Heart right ventricle (tissue), 16 donors: Measurements from ENCODE around the gene HSPG2. TPM values are rescaled to one million over a fixed set of nuclear protein-coding genes. Genes with fewer than 3 reads are reported as not detected.
A peak's percentile ranks its signal among the peaks of the same experiment; 100 is the strongest.

Experiments
- ATAC-seq, 8 donors: fragments of 200-7000 bp; cut with Tn5 transposase; one replicate each; pipeline ENCODE4 v1.9.1; 2020; ENCODE audit warnings: mild to moderate bottlenecking in 8 of 8, moderate library complexity in 8 of 8, moderate number of reproducible peaks in 1 of 8
- DNase-seq, 2 donors: peaks; one replicate each; pipeline ENCODE4 v3.0.0-alpha.2; 2020
- H3K27ac ChIP-seq, 10 donors: fragments of 200-600 bp; sonication (generic) in 2 of 10; one replicate each; pipeline versions ENCODE4 v1.5.0 to v1.8.0; 2020 to 2022; ENCODE audit warnings: mild to moderate bottlenecking in 3 of 10
- H3K27me3 ChIP-seq, 7 donors: fragments of 200-600 bp; one replicate each; pipeline ENCODE4 v1.8.0; 2021 to 2022; ENCODE audit warnings: mild to moderate bottlenecking in 2 of 7
- H3K36me3 ChIP-seq, 9 donors: fragments of 200-600 bp; sonication (generic) in 1 of 9; one replicate each; pipeline versions ENCODE4 v1.5.0 to v1.8.0; 2020 to 2022; ENCODE audit warnings: mild to moderate bottlenecking in 2 of 9
- H3K4me1 ChIP-seq, 9 donors: fragments of 200-600 bp; sonication (generic) in 1 of 9; one replicate each; pipeline versions ENCODE4 v1.5.0 to v1.8.0; 2020 to 2022; ENCODE audit warnings: mild to moderate bottlenecking in 4 of 9
- H3K4me3 ChIP-seq, 10 donors: fragments of 200-600 bp; sonication (generic) in 2 of 10; one replicate each; pipeline versions ENCODE4 v1.5.0 to v1.8.0; 2020 to 2022; ENCODE audit warnings: mild to moderate bottlenecking in 7 of 10, moderate library complexity in 2 of 10
- H3K9me3 ChIP-seq, 11 donors: fragments of 200-600 bp in 10 of 11; sonication (generic) in 2 of 11; one replicate each; pipeline versions ENCODE4 v1.5.0 to v1.8.0; 2013 to 2022; ENCODE audit warnings: mild to moderate bottlenecking in 2 of 11, control low read depth in 1 of 11, moderate library complexity in 1 of 11
- CTCF ChIP-seq, 9 donors: fragments of 200-600 bp; sonication (generic) in 2 of 9; IDR thresholded peaks; one replicate each; pipeline versions ENCODE4 v1.5.0 to v1.8.0; 2021 to 2022; ENCODE audit warnings: antibody characterized with exemption in 9 of 9, mild to moderate bottlenecking in 5 of 9, moderate library complexity in 1 of 9
- WGBS, 2 donors: extraction: QIAGEN DNeasy Blood & Tissue Kit; methylation state at CpG; one replicate each; pipeline ENCODE4 v1.1.7; 2013; ENCODE audit warnings: inconsistent platforms in 1 of 2; 5-methylcytosine and 5-hydroxymethylcytosine counted together
- intact Hi-C, 10 donors: fragments of 100-400 bp; cut with DNase I; formaldehyde crosslinking; loops; one replicate each; pipeline versions ENCODE4 v1.11.1 to v1.14.2; 2022
- polyA plus RNA-seq, 2 donors: library from polyadenylated mRNA; stranded (reverse); fragments of 200-250 nt; gene quantifications; one replicate each; pipeline ENCODE4 v1.2.3, GENCODE V29; 2013
- total RNA-seq, 10 donors: library from RNA; stranded (reverse); fragmentation: NEBNext Ultra II Directional in 3 of 10; extraction: Animal tissue kit (Norgen Biotek cat#: 25700) in 3 of 10; gene quantifications; one replicate each; pipeline versions ENCODE4 v1.2.1 to v1.2.4, GENCODE V29; 2021 to 2023
- donor health status: Arrhythmogenic right ventricular cardiomyopathy.
- donor health status: ischemic (EF 13 %, LVEDD 7.1; RV severe dilation, severe dysfunction).
- donor health status: healthy with polysubstance abuse.
- donor health status: DM: no; HTN: yes; CAD: no.
- donor health status: DM: no; HTN: no; CAD: no.
- donor health status: ischemic (EF 25% LVEDD 6.9; RV normal size, moderate dysfunction).
- donor health status: ischemic (EF 25% LVEDD 5.7; RV mildly dilated, moderate dysfunction).
- donor health status: healthy.
- donor health status: DM: yes; HTN: yes; CAD: no.
- donor health status: Ischemic cardiomyopathy.
- donor health status: ischemic (EF 35%, LVEDD 5.7; RV mildly dilated, moderate dysfunction).
- donor health status: nonischemic (EF 11% LVEDD 7.7; RV severe dilation, severe dysfunction).
- donor health status: DM: yes; HTN: yes; CAD: no.
- donor health status: PGD.
- donor health status: ischemic (EF 29% LVEDD 5.4; RV normal size, mild dysfunction).
- donor health status: nonischemic (EF 23%, LVEDD 6.1; RV moderate dilation, normal function).

Gene HSPG2
- total and polyA plus RNA-seq, 12 donors = 221 to 508 (median 310) TPM

DNA sequence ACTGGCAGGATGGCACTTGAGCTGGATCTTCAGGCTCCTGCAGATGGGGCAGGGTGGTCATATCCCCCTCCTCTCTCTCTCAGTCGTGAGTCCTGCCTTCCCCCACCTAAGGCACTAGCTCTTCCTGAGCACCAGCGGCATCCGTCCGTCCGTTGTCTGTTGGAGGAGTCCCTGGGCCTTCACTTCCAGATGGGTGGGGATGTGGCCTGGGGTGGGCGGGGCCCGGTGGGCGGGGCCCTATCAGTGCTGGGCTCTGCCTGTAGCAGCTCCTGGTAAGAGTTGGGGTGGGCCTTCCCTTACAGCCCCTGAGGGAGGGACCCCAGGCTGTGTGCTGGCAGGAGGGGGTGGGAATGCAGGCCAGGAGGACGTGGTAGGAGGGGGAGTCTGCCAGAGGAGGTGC, 114.8 kb downstream of the HSPG2 start:
- WGBS, 2 donors = 51% methylated on average over 9 of the region's 9 CpGs
- TF ChIP-seq CTCF (IDR thresholded peaks at IDR 0.05) = no peak
- H3K4me1 ChIP-seq = peaks cover 0 to 17% (median 4%) of the 10 kb centered on the region in 9 donors
- ATAC-seq (peak; percentile 4 to 39 (median 32)), DNase-seq (no peak)
- intact Hi-C loops = no loop called here
- H3K27me3 ChIP-seq = no peaks in the 10 kb centered on the region
- no peak overlapping the region for H3K27ac ChIP-seq
- no peak overlapping the region for H3K4me3 ChIP-seq
- no peaks in the 10 kb centered on the region for H3K9me3 ChIP-seq
- peaks cover 4 to 75% (median 58%) of the 10 kb centered on the region in 9 donors for H3K36me3 ChIP-seq

DNA sequence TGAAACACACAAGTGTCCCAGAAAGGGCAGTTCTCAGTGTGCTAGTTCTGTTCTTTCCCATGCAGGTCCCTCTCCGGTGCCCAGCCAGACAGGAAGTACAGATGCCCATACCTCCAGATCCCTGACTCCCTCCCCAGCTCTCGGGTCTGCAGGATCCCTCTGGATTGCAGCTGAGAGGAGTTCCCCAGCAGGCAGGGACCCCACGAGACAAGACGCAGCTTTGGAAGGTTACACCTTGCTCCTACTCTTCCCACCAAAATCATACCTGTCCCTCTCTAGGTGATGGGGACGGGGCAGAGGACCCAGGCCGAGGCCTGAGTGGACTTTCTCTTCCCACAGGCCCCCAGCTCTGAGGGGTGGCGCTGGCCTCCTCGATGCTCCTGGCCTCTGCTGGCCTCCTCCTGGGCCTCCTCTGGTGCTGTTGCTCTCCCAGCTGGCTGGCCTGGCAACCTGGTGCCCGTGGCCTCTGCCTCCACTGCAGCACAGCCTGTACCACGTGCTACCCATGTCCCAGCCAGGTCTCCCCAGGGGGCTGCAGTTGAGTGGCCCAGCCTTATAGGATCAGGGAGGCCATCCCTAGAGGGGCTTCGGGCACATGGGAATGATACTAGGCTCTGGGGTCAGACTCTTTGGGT, 115.6 kb downstream of the HSPG2 start:
- Histone ChIP-seq H3K36me3 (peaks cover 0 to 66% (median 50%) of the 10 kb centered on the region in 9 donors), H3K27ac (no peak overlapping the region), H3K27me3 (no peaks in the 10 kb centered on the region), H3K9me3 (no peaks in the 10 kb centered on the region), H3K4me3 (no peak overlapping the region), H3K4me1 (peaks cover 0 to 17% (median 4%) of the 10 kb centered on the region in 9 donors)
- intact Hi-C loops = no loop called here
- no peak for DNase-seq
- no peak for TF ChIP-seq CTCF (IDR thresholded peaks at IDR 0.05)
- WGBS, 2 donors = 93 to 96% methylated on average over 11 of the region's 11 CpGs
- peak in 7 of 8 donors; percentile 5 to 30 (median 19) for ATAC-seq

DNA sequence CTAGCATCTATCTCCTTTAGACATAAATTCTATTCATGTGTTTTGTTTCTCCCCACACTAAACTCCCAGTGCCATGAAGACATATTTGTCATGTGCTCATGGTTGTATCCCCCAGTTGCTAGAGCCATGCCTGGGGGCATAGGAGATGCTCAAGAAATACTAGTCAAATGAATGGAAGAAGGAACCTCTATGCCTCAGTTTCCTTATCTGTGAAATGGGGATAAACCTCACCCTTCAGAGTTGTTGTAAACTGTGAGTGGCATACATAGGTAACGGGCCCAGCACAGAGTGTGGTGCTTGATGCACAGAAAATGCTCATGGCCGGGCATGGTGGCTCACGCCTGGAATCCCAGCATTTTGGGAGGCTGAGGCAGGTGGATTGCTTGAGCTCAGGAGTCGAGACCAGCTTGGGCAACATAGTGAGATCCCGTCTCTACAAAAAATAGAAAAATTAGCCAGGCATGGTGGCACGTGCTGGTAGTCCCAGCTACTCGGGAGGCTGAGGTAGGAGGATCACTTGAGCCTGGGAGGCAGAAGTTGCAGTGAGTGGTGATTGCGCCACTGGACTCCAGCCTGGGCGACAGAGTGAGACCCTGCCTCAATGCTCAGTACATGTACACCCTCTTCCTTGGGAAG, 116.4 kb downstream of the HSPG2 start:
- DNase-seq = no peak
- peaks cover 0 to 20% (median 4%) of the 10 kb centered on the region in 9 donors for H3K4me1 ChIP-seq
- TF ChIP-seq CTCF (IDR thresholded peaks at IDR 0.05) = no peak
- intact Hi-C loops = no loop called here
- no peaks in the 10 kb centered on the region for H3K27me3 ChIP-seq
- 96 to 97% methylated on average over 9 of the region's 9 CpGs for WGBS, 2 donors
- H3K36me3 ChIP-seq = peaks cover 0 to 58% (median 42%) of the 10 kb centered on the region in 9 donors
- no peak overlapping the region for H3K27ac ChIP-seq
- H3K4me3 ChIP-seq = no peak overlapping the region
- H3K9me3 ChIP-seq = no peaks in the 10 kb centered on the region
- ATAC-seq = no peak

GRCh38 chr1:21818656-21819055, 118.5 kb downstream of the HSPG2 start:
- peak in 6 of 8 donors; percentile 21 to 46 (median 30) for ATAC-seq

More at GRCh38 chr1:21818656-21819055, 118.5 kb downstream of the HSPG2 start:
- TF ChIP-seq CTCF (IDR thresholded peaks at IDR 0.05) = no peak
- intact Hi-C loops = no loop called here
- H3K36me3 ChIP-seq = peaks cover 0 to 38% (median 21%) of the 10 kb centered on the region in 9 donors
- H3K27ac ChIP-seq = peak overlapping the region in 2 of 10 donors; percentile 16
- H3K9me3 ChIP-seq = no peaks in the 10 kb centered on the region
- peaks cover 0 to 33% (median 6%) of the 10 kb centered on the region in 9 donors for H3K4me1 ChIP-seq
- peaks cover 0 to 12% (median 0%) of the 10 kb centered on the region in 7 donors for H3K27me3 ChIP-seq
- 28 to 32% methylated on average over 9 of the region's 10 CpGs for WGBS, 2 donors
- H3K4me3 ChIP-seq = no peak overlapping the region
- DNase-seq = peak in 1 of 2 donors; percentile 54
